RWPE2 (cell line): ENCODE results near the gene ZBTB20.

Experiments used
- ATAC-seq: fragments of 200-7000 bp; cut with Tn5 transposase; 3 replicates; pipeline ENCODE4 v1.9.1; 2021; ENCODE audit warnings: low read depth
- DNase-seq: peaks from one replicate; pipeline ENCODE4 v3.0.0-alpha.2; 2020; ENCODE audit warnings: low spot score
- H3K27ac ChIP-seq: fragments of 450-650 bp; 2 replicates; pipeline ENCODE4 v1.5.1; 2017; ENCODE audit warnings: mild to moderate bottlenecking; ENCODE audit not compliant: poor library complexity, severe bottlenecking
- H3K27me3 ChIP-seq: fragments of 250-450 bp; sonication (Bioruptor Pico); 2 replicates; pipeline ENCODE4 v1.5.1; 2021; ENCODE audit warnings: mild to moderate bottlenecking, moderate library complexity; ENCODE audit not compliant: insufficient read depth, poor library complexity, severe bottlenecking
- H3K36me3 ChIP-seq: fragments of 250-450 bp; sonication (Bioruptor Pico); 2 replicates; pipeline ENCODE4 v1.5.1; 2020; ENCODE audit warnings: low read depth, mild to moderate bottlenecking, moderate library complexity
- H3K4me1 ChIP-seq: fragments of 250-450 bp; sonication (Bioruptor Pico); 2 replicates; pipeline ENCODE4 v1.5.1; 2021; ENCODE audit warnings: mild to moderate bottlenecking, moderate library complexity; ENCODE audit not compliant: insufficient read depth, poor library complexity, severe bottlenecking
- H3K4me3 ChIP-seq: fragments of 250-450 bp; sonication (Bioruptor Pico); 2 replicates; pipeline ENCODE4 v1.5.1; 2021; ENCODE audit warnings: mild to moderate bottlenecking, moderate library complexity; ENCODE audit not compliant: severe bottlenecking
- H3K9me3 ChIP-seq: fragments of 250-450 bp; sonication (Bioruptor Pico); 2 replicates; pipeline ENCODE4 v1.5.1; 2021; ENCODE audit warnings: mild to moderate bottlenecking, moderate library complexity; ENCODE audit not compliant: severe bottlenecking
- CTCF ChIP-seq: fragments of 450-650 bp; IDR thresholded peaks from one replicate; pipeline ENCODE4 v1.5.1; 2017; ENCODE audit warnings: mild to moderate bottlenecking, moderate library complexity; ENCODE audit not compliant: poor library complexity, severe bottlenecking

The ZBTB20 gene

GRCh38 chr3:114644367-114644766 lies 502.7 kb downstream of the ZBTB20 start:
- no peak overlapping the region for H3K27ac ChIP-seq
- DNase-seq = no peak
- H3K4me1 ChIP-seq = peaks cover 16% of the 10 kb centered on the region
- no peaks in the 10 kb centered on the region for H3K27me3 ChIP-seq
- H3K4me3 ChIP-seq = no peak overlapping the region
- no peak for TF ChIP-seq CTCF
- H3K36me3 ChIP-seq = no peaks in the 10 kb centered on the region
- no peaks in the 10 kb centered on the region for H3K9me3 ChIP-seq
- peak; percentile 46; the same call in 2 of the 3 replicates for ATAC-seq

- Histone ChIP-seq H3K27me3 (no peaks in the 10 kb centered on the region), H3K27ac (no peak overlapping the region)
Observed at GRCh38 chr3:114642951-114643741, 503.9 kb downstream of the ZBTB20 start.

GRCh38 chr3:114640126-114640525 lies 507.0 kb downstream of the ZBTB20 start:
- Histone ChIP-seq H3K9me3 (no peaks in the 10 kb centered on the region), H3K27me3 (no peaks in the 10 kb centered on the region), H3K27ac (no peak overlapping the region), H3K4me3 (no peak overlapping the region), H3K36me3 (no peaks in the 10 kb centered on the region), H3K4me1 (no peaks in the 10 kb centered on the region)
- TF ChIP-seq CTCF = no peak
- DNase-seq (no peak), ATAC-seq (no peak)

More at GRCh38 chr3:114642951-114643741, 503.9 kb downstream of the ZBTB20 start:
- no peak for TF ChIP-seq CTCF
- Histone ChIP-seq H3K36me3 (no peaks in the 10 kb centered on the region), H3K4me3 (no peak overlapping the region), H3K4me1 (peaks cover 7% of the 10 kb centered on the region), H3K9me3 (no peaks in the 10 kb centered on the region)
- DNase-seq (no peak), ATAC-seq (no peak)

GRCh38 chr3:114639171-114639570 lies 507.9 kb downstream of the ZBTB20 start:
- H3K36me3 ChIP-seq = no peaks in the 10 kb centered on the region
- H3K9me3 ChIP-seq = no peaks in the 10 kb centered on the region
- no peak for ATAC-seq
- H3K27ac ChIP-seq = no peak overlapping the region
- H3K27me3 ChIP-seq = no peaks in the 10 kb centered on the region
- H3K4me3 ChIP-seq = no peak overlapping the region
- no peak for DNase-seq
- no peak for TF ChIP-seq CTCF
- H3K4me1 ChIP-seq = no peaks in the 10 kb centered on the region

- Histone ChIP-seq H3K9me3 (no peaks in the 10 kb centered on the region), H3K4me3 (no peak overlapping the region), H3K27me3 (no peaks in the 10 kb centered on the region), H3K36me3 (no peaks in the 10 kb centered on the region), H3K27ac (no peak overlapping the region), H3K4me1 (no peaks in the 10 kb centered on the region)
- ATAC-seq (no peak), DNase-seq (no peak)
- TF ChIP-seq CTCF = no peak
Observed at GRCh38 chr3:114635878-114636277, 511.2 kb downstream of the ZBTB20 start.
